ENCODE results near the gene EHD4.

The EHD4 gene

DNA sequence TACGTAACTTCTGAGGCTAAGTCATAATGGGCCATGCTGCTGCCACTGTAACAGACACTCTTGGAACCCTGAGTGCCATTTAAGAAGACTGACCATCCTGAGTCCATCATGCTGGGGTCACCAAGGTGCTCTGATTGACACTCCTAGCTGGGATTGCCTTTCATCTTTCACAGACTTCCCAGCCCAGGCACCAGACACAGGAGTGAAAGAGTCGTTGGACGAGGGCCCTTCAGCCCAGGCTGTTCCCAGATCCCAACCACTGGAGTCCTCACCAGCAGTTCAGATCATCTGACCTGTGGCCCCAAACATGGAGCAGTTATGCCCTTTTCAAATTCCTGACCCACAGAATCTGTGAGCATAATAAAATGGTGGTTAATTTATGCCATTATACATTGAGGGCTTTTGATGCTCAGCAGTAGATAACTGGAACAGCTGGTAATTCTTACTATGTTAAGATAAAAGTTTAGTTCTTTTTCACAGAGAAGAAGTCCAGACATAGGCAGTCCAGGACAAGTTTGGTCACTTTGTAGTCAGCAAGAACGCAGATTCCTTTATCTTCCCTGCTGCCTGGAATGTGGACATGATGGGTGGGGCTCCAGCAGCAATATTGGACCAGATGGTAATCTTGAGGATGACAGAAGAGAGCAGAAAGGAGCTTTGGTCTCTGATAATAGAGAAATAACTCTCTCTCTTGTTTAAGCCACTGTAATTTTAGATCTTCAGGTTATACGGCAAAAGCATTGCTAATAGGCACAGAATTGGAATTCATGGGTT is 7.3 kb upstream of the EHD4 start:
- DNase-seq, result no peak

DNA sequence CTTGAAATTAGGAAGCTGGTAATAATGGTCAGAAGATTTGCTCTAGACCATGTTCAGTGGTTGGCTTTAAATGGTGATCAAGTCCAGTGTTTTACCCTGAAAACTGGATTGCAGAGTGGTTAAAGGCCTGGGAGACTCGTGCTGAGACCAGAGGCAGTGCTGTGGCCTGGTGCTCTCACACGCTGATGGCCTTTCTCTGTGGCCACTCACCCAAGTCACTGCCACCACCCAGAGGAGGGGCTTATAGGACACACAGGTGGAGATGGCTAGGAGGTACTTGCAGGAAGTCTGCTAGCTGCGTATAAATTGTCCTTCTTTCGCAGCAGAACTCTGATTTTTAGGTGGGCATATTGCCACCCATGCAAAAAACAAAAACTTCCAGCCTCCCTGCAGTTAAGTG is 6.2 kb upstream of the EHD4 start:
- DNase-seq, result peak; percentile 56

DNA sequence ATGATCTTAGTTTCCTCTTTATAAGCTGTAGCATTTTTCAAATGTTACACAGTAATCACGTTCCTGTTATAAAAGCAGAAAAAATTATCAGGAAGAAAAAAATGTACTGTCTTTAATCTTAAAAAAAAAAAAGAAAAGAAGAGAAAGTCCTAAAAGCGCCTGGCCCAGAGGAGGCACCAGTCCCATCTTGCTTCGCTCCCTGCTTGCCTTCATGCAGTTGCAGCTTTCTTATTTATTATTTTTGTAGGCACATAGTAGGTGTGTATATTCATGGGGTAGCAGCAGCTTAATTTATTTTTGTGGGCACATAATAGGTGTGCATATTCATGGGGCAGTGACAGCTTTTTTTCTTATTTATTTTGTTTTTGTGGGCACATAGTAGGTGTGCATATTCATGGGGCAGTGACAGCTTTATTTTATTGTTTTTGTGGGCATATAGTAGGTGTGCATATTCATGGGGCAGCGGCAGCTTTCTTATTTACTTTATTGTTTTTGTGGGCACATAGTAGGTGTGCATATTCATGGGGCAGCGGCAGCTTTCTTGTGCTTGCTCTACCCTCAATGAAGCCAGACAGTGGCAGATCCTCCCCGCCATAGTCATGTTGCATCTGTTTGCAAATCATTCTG is 5.5 kb upstream of the EHD4 start:
- DNase-seq, result no peak

DNA sequence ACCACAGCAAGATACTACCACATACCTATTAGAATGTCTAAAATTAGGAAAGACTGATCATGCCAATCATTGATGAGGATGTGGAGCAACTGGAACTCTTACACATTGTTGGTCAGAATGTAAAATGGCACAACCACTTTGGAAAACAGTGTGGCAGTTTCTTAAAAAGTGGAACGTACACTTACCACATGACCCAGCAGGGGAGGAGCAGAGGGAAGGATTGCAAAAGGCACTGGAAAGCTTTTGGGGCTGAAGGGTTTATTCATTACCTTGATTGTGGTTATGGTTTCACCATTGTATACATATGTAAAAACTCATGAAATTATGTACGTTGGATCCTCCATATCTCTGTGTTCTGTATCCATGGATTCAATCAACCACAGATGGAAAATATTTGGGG is 3.3 kb upstream of the EHD4 start:
- no peak for DNase-seq

DNA sequence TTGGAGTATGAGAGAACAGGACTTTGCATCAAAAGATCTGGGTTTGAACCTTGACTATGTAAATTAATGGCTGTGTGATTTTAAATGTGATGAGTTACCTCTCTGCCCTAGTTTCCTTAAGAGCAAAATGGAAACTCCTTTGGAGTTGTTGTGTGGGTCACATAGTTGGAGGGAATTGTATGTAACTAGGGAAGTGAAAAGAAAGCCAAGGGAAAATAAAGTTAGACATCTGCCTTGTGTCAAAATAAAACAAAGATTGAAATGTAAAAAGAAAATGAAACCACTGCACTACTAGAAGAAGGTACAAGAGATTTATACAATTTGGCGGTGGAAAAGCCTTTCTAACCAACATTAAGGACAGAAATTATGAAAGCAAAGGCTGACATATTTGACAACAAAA is 1.7 kb upstream of the EHD4 start:
- DNase-seq, result no peak

DNA sequence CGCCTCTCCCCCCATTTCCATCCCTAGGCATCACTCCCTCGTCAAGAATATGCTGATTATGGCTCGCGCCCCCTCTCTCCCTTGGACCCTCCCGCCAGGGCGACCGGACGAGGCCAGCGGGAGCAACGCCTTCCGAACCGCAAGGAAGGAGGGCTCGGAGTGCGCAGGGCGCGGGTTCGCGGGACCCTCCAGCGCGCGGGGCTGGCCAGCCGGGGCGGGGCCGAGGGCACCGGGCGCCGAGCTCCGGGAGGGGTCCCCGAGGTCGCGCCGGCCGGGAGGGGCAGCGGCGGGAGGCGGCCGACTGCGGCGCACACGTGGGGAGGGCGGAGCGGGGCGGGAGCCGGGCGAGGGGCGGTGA is 483 bp downstream of the EHD4 start:
- no peak for DNase-seq

DNA sequence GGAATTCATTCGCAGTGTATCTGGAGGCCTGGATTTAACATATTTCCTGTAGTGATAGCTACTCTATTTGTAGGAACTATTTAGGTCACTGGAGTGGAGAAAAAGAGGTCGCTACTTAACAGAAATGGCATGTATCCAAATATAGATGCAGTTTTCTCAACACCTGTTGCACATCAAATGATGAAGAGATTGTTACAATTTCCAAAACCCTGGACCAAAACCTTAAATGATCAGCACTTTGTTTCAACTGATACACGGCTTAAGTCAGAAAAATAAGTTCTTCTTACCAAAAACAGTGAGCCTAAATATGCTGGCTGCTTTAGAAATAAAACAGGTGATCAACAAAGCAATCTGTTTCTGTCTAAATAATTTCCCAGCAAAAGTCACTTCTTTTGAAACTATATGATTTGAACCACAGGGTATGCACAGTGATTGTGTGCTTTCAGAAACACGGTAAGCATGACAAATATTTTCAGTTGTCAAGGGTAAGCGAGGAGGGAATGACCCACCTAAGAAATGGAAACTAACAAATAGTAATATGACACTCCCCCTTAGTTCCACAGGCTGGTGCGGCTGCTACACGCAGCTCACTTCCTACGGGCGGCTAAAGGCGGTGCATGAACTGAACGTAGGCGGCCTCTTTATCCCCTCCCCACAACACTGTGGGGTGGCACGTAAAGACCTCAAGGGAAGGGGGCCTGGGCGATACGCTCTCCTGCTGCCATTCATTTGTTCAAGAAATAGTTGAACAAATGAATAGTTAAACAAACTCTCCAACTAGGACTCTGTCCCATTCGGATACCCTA is 1.1 kb downstream of the EHD4 start:
- DNase-seq, result peak; percentile 91

DNA sequence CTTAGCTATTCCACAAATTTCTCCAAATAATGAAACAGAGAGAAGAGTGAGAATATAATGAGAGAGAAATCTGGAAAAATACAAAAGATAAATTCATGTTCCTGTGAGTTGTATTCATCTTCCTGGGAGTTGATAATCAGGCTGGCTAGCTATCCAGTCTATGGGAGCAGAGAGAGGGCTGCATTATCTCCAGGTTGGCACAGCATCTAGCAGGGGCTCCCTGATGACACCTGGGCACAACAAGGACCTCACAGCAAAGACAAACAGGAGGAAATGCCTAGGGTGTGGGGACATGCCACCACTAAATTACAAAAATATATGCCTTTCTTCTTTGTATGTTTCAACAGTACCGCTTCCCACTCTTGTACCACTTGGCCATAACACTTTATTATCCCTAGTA is 1.9 kb downstream of the EHD4 start:
- peak; percentile 57 for DNase-seq

DNA sequence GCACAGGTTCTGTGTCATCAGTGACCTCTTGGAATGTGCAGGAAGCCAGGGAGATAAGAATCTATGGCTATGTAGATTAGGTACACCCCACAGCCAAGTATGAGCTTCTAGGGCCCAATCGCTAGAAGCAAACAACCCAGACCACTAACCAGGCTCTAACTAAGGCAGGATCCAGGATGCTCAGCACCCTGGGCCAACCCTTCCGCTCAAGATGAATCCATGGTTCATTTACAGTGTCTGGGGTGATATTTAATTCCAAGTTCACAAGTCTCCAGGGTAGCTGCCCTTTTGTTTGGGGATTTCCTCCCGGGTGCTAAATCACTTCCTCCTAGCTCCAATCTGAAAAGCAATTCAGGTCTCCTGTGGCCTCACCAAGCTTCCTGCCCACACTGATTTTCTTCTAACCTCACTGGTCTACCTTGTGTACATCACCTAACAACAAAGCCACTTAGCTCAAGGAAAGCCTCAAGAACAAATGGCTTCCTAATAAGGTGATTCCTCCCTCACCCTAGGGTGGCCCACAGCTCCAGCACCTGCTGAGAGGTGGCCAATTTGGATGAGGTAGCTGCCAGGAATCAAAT is 2.4 kb downstream of the EHD4 start:
- DNase-seq, result peak; percentile 76

DNA sequence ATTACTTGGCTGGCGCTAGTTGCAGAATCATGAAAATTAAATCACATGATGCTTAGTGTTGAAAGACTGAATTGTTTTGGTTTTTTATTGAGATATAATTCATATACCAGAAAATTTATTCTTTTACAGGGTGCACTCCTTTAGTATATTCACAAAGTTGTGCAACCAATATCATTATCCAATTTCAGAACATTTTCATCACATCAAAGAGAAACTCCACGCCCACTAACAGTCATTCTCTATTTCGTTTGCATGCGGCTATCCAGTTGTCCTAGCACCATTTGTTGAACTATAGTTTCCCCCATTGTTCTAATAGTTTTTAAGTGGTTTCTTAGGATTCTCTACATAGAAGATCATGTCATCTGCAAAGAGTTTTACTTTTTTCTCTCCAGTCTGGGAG is 3.7 kb downstream of the EHD4 start:
- DNase-seq, result no peak

DNA sequence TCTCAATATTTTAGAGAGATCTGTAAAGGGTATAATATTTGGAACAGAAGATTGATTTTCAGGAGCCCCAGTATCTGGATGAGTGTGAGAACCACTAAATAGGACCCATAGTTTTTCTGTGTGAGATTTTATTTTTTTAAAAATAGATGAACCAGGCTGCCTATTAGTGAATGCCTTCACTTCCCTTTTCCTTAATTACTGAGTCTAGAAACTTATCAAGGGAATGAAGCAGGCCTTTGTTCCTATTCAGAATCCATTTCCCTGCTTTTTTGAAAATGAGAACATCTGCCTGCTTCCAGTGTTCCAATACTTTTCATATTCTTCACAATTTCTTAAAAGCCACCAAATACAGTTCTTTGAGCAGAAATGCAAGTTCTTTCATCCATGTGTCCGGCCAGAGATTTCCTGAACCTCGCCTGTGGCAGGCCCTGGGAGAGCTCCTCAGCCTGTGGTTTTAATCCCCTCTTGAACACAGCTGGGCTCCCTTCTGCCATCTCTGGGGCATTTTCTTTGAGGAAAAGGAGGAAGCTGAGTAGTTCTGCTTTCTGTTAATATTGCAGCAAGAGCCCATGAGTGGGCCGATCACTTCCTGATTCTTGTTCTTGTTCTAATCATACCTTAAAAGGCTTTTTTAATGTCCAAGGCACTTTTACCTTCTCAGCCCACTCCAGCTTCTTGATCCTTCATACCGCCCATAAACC is 4.7 kb downstream of the EHD4 start:
- peak; percentile 52 for DNase-seq

DNA sequence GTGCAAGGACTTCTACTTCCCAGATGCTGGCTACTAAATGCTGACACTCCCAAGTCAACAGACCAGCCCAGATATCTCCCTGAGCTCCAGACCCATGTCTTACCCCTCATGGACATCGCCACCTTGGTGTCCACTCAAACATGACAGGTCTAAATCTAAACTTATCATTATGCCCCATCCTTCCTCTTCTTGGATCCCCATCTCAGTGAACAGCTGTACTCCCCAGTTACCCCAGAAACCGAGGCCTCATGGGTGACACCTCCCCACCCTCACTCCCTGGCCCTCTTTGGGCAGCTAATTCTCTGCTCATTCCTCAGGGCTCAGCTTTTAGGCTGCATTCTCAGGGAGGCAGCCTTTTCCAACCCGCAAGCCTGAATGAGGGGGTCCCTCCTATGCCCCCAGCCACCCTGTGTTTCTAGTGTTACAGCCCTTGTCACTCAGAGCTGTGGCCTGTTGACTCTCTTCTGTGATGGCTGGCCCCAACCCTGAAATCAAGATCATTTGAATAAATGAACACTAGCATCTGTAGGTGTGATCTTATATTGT is 5.4 kb downstream of the EHD4 start:
- DNase-seq, result peak; percentile 55

DNA sequence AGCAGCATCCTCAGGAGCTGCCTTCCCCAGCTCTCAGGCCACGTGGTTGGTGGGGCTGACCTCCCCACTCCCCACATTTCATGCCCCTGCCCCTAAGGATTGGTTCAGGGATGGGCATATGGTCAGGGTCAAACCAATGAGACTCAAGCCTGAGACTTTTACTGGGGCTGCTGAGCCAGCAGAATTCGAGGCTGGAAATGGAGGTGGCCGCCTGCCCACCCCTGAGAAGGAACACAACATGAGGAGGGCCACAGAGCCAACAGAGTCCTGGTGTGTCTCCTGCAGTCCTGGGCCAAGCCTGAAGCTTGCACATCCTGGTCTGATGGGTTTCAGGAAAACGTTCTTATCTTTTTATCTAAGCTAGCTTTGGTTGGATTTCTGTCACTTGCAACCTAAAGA is 5.9 kb downstream of the EHD4 start:
- peak; percentile 43 for DNase-seq

DNA sequence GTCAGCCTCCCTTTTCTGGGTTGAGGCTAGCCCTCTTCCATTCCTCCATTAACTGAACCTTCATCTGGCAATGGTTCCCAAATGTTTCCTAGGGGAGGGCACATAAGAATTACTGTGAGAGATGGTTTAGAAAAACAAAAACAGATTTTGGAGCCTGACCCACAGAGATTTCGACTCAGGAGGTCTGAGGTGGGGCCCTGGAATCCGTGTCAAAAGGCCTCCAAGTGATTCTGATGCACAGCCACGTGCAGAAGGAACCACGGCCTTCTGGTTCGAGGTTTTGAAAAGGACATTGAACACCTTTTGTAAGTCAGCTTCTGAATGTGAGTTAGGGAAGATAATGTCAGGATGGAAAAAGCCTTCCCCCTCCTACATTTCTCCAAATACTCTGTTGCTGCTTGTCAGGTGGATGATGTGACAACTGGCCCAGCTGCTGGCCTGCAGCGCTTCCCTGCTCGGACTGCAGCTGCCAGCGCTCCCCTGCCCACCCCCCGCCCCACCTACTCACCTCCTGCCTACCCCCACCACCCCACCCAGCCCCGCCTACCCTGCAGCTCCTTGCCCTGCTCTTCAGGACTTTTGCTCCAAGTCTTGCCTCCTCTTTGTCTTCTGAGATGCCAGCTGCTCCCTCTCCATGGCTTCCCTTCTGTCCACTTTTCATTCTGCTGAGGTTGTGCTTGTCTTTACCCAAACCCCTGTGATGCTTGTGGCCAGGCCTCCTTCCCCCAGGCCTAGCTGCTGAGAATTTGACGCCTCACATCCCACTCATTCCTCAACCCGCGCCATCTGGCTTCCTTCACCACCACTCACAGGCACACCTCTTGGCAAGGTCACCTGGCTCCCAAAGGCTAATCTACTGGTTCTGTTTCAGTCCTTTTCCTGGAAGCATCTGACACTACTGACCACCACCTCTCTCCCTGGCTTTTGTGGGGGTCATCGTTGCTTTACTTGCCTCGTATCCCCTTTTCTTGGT is 6.6 kb downstream of the EHD4 start:
- peak; percentile 55 for DNase-seq

DNA sequence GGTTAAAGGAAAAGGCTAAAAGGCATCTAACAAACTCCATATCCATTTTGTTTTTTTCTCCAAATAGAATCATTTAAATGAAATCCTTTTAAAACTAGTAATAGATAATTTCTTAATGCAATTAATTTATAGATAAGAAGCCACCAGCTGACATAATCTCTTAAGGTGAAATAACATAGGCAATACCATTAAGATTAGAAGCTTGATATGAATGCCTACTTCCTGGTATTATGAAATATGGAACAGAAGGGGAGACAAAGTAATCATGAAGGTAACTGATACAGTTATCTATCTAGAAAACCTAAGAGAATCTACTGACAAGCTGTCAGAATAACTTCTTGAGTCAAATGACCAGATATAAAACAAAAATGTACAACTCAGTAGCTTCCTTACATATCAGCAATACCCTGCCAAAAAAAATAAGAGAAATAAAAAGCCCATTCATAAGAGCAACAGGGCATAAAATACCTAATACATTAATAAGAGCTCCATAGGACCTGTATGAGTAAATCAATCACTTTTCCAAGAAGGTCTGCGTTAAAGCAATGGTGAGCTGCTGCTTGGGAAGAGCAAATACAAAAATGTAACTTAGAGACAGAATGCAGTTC is 10.7 kb downstream of the EHD4 start:
- DNase-seq, result no peak

DNA sequence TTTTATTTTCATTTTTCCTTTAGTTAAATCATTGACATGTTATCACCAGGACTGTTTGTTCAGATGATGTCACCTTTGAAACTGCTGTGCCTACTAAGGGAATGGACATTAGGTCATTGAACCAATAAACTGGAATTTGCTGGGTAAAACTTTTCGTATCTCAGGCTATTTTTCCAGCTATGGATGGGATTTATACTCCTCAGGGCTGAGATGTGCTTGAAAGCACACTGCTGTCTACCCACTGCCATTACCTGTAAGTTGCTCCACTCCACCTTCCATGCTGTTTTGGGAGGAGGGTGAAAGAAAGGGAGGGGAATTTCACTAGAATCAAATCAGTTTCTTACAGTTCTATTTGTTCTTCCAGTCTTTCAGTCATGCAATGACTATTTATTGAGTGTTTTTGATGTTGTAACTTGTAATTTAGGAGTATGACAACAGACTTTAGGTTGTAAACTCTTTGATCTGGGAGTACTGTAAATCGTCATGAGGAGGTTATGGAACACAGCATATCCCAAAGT is 11.3 kb downstream of the EHD4 start:
- no peak for DNase-seq

DNA sequence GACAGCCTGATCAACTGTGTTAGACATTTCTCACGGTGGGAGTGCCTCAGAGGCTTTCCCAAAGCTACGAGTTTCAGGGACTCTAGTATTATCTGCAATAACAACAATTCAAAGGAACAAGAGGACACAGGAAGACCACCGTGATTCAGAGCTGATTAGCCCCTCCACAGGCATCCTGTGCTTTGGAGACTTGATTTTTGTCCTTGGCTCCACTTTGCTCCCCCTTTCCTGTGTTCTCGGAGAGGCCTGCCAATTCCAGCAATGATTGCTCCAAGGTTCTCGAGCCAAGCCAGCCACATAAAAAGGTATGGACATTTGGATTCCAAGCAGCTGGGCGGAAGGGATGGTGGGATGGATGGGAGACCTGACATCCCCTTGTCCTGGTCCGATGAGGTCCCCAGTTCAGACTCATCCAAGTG is 14.3 kb downstream of the EHD4 start:
- no peak for DNase-seq

DNA sequence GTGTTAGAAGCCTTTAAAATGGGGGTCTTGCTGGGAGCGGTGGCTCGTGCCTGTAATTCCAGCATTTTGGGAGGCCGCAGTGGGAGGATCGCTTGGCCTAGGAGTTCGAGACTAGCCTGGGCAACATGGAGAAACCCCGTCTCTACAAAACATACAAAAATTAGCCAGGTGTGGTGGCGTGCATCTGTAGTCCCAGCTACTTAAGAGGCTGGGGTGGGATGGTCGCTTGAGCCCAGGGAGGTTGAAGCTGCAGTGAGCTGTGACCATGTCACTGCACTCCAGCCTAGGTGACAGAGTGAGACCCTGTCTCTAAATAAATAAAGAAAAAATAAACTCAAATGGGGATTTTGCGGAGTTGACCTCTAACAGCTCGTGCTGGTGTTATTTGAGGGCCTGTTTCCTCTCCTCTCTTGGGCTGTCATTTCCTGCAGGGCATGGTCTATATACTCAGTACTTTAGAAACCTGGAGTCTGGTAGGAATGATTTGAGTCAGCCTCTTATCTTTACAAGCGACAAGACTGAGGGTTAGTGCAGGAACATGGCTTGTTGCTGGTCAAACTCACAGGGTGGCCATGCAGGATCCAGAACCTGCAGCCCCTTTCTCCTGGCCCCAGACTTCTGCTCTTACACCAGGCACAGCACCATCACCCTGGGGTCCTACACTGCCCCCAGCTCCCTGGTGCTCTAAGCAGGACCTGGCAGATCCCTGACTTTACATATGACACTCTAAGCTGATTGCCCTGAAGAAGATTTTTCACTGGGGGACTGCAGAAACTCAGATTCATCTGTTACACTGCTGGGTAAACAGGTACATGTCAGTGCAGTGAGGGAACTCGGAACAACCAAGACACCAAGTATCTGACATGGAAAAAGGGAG is 15.1 kb downstream of the EHD4 start:
- DNase-seq, result no peak

DNA sequence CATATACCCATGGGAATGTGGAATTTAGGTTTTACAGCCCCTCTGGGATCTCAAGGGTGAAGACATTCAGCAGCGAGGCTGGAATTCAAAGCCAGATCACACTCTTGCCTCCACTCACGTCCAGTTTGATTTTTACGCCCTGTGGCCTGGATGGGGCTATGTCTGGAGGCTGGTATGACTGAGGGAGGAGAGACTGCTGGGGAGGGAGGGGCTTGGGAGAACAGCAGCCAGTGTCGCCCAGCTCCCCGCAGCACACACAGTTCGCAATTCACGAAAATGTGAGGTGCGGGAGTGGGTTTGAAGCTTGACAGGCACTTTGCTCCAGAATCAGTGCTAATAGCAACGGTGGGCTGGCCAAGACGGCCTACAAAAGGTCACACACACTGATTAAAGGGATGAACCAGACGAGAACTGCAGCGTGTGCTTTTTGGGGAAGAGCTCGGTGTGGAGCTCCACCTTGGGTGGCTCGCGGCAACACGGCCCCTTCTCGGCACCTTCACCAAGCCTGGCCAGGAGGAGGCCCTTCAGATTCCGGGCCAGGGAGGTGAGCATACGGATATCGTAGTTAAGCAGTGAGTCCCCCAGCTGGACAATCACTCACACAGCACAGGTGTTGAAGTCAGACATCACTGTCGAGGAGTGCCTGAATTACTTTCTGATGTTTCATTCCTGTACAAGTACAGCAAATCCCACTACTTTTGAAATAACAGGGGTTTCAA is 16.4 kb downstream of the EHD4 start:
- DNase-seq, result no peak
